Nephron progenitor cell (in vitro differentiated cells): ENCODE measurements around the gene PFN3.

Source experiments
- DNase-seq: peaks from one replicate; pipeline ENCODE4 v3.0.0; 2021
- H3K27ac Mint-ChIP-seq: 2 replicates; pipeline ENCODE4 v1.8.0; 2021; ENCODE audit warnings: mild to moderate bottlenecking, moderate library complexity, mixed read lengths
- H3K27me3 Mint-ChIP-seq: 2 replicates; pipeline ENCODE4 v1.8.0; 2021; ENCODE audit warnings: mild to moderate bottlenecking, low read depth, mixed read lengths; ENCODE audit not compliant: poor library complexity
- H3K36me3 Mint-ChIP-seq: 2 replicates; pipeline ENCODE4 v1.8.0; 2021; ENCODE audit warnings: low read depth, mixed read lengths
- H3K4me1 Mint-ChIP-seq: 2 replicates; pipeline ENCODE4 v1.8.0; 2021; ENCODE audit warnings: mixed read lengths
- H3K4me3 Mint-ChIP-seq: 2 replicates; pipeline ENCODE4 v1.8.0; 2021; ENCODE audit warnings: mild to moderate bottlenecking, moderate library complexity, mixed read lengths
- H3K9me3 Mint-ChIP-seq: 2 replicates; pipeline ENCODE4 v1.8.0; 2021; ENCODE audit warnings: mild to moderate bottlenecking, moderate library complexity, mixed read lengths
- CTCF ChIP-seq: fragments of 200-600 bp; sonication (generic); IDR thresholded peaks from 2 replicates; pipeline ENCODE4 v1.5.0; 2021; ENCODE audit warnings: antibody characterized with exemption

PFN3 gene

GRCh38 chr5:177373806-177374205 lies 26.7 kb downstream of the PFN3 start:
- DNase-seq = no peak

GRCh38 chr5:177372910-177373309 lies 27.6 kb downstream of the PFN3 start:
- Mint-ChIP-seq H3K9me3 (no peaks in the 10 kb centered on the region), H3K27ac (no peak overlapping the region), H3K27me3 (peaks cover 16% of the 10 kb centered on the region), H3K4me1 (peaks cover 33% of the 10 kb centered on the region), H3K4me3 (no peak overlapping the region), H3K36me3 (no peaks in the 10 kb centered on the region)
- DNase-seq = no peak
- TF ChIP-seq CTCF = no peak

More at GRCh38 chr5:177373806-177374205, 26.7 kb downstream of the PFN3 start:
- TF ChIP-seq CTCF = no peak
- H3K27ac Mint-ChIP-seq = no peak overlapping the region
- no peaks in the 10 kb centered on the region for H3K9me3 Mint-ChIP-seq
- H3K4me1 Mint-ChIP-seq = peaks cover 26% of the 10 kb centered on the region
- H3K4me3 Mint-ChIP-seq = no peak overlapping the region
- H3K36me3 Mint-ChIP-seq = no peaks in the 10 kb centered on the region
- peaks cover 13% of the 10 kb centered on the region for H3K27me3 Mint-ChIP-seq

- DNase-seq = no peak
- H3K4me1 Mint-ChIP-seq = peaks cover 33% of the 10 kb centered on the region
- no peaks in the 10 kb centered on the region for H3K9me3 Mint-ChIP-seq
- peak overlapping the region; percentile 61 for H3K4me3 Mint-ChIP-seq
- H3K36me3 Mint-ChIP-seq = no peaks in the 10 kb centered on the region
- no peak for TF ChIP-seq CTCF
- no peak overlapping the region for H3K27ac Mint-ChIP-seq
- peaks cover 15% of the 10 kb centered on the region for H3K27me3 Mint-ChIP-seq
Observed at GRCh38 chr5:177372034-177372896, 28.2 kb downstream of the PFN3 start.

- Mint-ChIP-seq H3K36me3 (no peaks in the 10 kb centered on the region), H3K4me3 (peak overlapping the region; percentile 81), H3K4me1 (peaks cover 39% of the 10 kb centered on the region), H3K9me3 (no peaks in the 10 kb centered on the region), H3K27ac (no peak overlapping the region), H3K27me3 (peaks cover 17% of the 10 kb centered on the region)
- no peak for TF ChIP-seq CTCF
- DNase-seq = no peak
Observed at GRCh38 chr5:177371120-177372033, 29.1 kb downstream of the PFN3 start.

- TF ChIP-seq CTCF = peak; percentile 44
- peaks cover 17% of the 10 kb centered on the region for H3K27me3 Mint-ChIP-seq
- DNase-seq = peak; percentile 94
- peak overlapping the region; percentile 81 for H3K4me3 Mint-ChIP-seq
- H3K36me3 Mint-ChIP-seq = no peaks in the 10 kb centered on the region
- peaks cover 43% of the 10 kb centered on the region for H3K4me1 Mint-ChIP-seq
- no peaks in the 10 kb centered on the region for H3K9me3 Mint-ChIP-seq
- H3K27ac Mint-ChIP-seq = no peak overlapping the region
Observed at GRCh38 chr5:177370488-177371119, 29.9 kb downstream of the PFN3 start.
